Testis (tissue), 2 donors: ENCODE results near the gene CD274.

Experiments
- POLR2A ChIP-seq: fragments of 450-650 bp; IDR thresholded peaks from one replicate; pipeline ENCODE4 v1.6.1; 2017; ENCODE audit warnings: antibody characterized with exemption, mild to moderate bottlenecking, moderate library complexity
- TF ChIP-seq, protein P1 (sequence below), 3 experiments: fragments of 450-650 bp in 2 of 3; fragments of 200-600 bp in 1 of 3; sonication (generic) in 1 of 3; IDR thresholded peaks; one replicate each; pipeline ENCODE4 v1.5.1; 2016 to 2019; ENCODE audit warnings: antibody characterized with exemption in 3 of 3, mild to moderate bottlenecking in 2 of 3, moderate library complexity in 1 of 3

DNA sequence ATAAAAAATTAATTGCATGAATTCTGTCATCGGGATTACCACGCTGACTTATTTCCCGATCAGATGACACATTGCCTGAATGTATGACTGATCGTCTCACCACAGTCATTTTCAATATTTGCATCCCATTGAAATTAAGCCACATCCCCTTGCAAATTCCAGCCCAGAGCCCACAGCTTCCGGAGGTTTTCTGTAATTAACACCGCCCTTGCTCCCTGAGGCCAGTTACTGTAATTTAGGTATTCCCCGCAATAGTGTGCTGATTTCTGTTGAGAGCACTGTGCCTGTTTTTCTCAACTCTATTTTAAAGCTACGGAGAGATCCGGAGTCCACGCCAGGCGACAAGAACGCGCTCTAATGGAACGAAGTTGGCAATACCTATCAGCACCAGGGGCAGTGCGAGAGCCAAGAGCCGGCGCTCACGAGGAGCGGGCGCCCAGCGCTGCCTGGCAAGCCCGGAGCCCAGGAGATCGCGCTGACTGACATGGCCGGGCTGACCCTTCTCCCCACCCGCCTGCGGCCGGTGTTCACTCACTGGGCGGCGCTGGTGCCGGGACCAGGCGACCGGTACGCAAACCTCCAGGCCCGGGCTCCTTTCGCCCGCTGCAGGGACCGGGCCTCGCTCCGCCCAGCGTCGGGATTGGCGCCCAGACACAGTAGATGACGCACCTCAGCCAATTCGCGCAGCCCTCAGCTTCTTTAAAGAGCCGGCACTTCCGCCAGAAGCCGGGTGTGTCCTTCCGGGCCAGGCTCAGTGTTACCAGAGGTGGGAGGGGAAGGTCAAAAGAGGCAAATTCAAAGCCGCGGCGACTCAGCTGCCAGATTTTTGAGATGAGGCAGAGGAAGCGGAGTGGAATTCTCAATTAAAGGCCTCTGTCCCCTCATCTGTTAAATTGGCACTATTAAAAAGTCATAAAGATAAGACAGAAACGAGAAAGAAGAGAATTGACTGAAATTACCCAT is 12.8 kb upstream of the CD274 start, which contains the start of gene PLGRKT:
- TF ChIP-seq, protein P1, sequence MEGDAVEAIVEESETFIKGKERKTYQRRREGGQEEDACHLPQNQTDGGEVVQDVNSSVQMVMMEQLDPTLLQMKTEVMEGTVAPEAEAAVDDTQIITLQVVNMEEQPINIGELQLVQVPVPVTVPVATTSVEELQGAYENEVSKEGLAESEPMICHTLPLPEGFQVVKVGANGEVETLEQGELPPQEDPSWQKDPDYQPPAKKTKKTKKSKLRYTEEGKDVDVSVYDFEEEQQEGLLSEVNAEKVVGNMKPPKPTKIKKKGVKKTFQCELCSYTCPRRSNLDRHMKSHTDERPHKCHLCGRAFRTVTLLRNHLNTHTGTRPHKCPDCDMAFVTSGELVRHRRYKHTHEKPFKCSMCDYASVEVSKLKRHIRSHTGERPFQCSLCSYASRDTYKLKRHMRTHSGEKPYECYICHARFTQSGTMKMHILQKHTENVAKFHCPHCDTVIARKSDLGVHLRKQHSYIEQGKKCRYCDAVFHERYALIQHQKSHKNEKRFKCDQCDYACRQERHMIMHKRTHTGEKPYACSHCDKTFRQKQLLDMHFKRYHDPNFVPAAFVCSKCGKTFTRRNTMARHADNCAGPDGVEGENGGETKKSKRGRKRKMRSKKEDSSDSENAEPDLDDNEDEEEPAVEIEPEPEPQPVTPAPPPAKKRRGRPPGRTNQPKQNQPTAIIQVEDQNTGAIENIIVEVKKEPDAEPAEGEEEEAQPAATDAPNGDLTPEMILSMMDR (IDR thresholded peaks at IDR 0.05) = peak in 1 of 3 experiments; percentile 11
- TF ChIP-seq POLR2A = no peak
